ENCODE data around the gene SOBP. TPM values are rescaled to one million over a fixed set of nuclear protein-coding genes. Genes with fewer than 3 reads are reported as not detected.

SOBP gene
- total RNA-seq, 2 experiments from 2014 or later, result 0.27 to 0.31 TPM

- no peak for DNase-seq
- Mint-ChIP-seq H3K36me3 (ENCODE audit: low read depth) (no peaks in the 10 kb centered on the region), H3K9me3 (no peaks in the 10 kb centered on the region), H3K4me1 (peaks cover 1% of the 10 kb centered on the region), H3K27me3 (peaks cover 43% of the 10 kb centered on the region), H3K27ac (no peak overlapping the region), H3K4me3 (no peak overlapping the region)
- ChIA-PET POLR2A (no interaction called here), CTCF (interaction anchor here (1.4 to 1.7 kb wide), 2 partner anchors 10 to 16 kb away, joined by 3 to 4 read pairs; no protein-coding TSS in a partner anchor)
Measured at GRCh38 chr6:107628878-107629277, 139.0 kb downstream of the SOBP start.

DNA sequence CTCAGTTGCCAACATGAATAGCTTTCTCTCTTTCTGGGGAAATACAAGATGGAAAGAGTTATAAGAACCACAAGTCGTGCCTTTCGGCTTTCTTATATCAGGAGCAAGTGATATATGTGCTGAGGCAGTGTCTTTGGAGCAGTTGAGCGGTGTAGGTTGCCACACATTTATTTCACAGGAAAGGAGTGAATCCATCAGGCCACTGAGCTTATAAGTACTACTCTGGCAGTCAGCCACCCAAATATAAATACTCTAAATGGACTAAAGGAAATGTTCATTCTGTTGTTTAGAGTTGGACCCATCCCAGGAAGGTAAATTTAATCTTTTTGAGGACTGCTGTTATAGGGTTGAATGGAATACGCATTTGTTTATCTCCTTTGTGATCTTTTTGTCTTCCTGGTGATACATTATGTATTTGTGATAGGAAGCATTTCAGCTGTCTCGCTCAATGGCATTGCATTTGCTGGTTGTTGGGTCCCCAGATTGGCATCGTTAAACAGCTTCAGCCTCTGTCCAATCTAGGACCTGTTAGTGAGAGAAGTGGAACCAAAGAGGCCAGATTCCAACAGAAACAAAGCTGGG is 139.7 kb downstream of the SOBP start:
- DNase-seq, result no peak
- ChIA-PET POLR2A (no interaction called here), CTCF (interaction anchor here (1.4 kb wide), 1 partner anchor 15 kb away, joined by 3 read pairs; no protein-coding TSS in a partner anchor)
- no peak overlapping the region for H3K27ac Mint-ChIP-seq
- H3K9me3 Mint-ChIP-seq, result no peaks in the 10 kb centered on the region
- H3K27me3 Mint-ChIP-seq, result peaks cover 48% of the 10 kb centered on the region
- peaks cover 3% of the 10 kb centered on the region for H3K4me1 Mint-ChIP-seq
- H3K4me3 Mint-ChIP-seq, result no peak overlapping the region
- no peaks in the 10 kb centered on the region for H3K36me3 Mint-ChIP-seq (ENCODE audit: low read depth)

GRCh38 chr6:107630348-107630977 is 140.5 kb downstream of the SOBP start:
- Mint-ChIP-seq H3K27me3 (peaks cover 50% of the 10 kb centered on the region), H3K4me1 (peaks cover 4% of the 10 kb centered on the region), H3K27ac (no peak overlapping the region), H3K36me3 (ENCODE audit: low read depth) (no peaks in the 10 kb centered on the region), H3K9me3 (no peaks in the 10 kb centered on the region), H3K4me3 (no peak overlapping the region)
- ChIA-PET CTCF (no interaction called here), POLR2A (no interaction called here)
- no peak for DNase-seq

DNA sequence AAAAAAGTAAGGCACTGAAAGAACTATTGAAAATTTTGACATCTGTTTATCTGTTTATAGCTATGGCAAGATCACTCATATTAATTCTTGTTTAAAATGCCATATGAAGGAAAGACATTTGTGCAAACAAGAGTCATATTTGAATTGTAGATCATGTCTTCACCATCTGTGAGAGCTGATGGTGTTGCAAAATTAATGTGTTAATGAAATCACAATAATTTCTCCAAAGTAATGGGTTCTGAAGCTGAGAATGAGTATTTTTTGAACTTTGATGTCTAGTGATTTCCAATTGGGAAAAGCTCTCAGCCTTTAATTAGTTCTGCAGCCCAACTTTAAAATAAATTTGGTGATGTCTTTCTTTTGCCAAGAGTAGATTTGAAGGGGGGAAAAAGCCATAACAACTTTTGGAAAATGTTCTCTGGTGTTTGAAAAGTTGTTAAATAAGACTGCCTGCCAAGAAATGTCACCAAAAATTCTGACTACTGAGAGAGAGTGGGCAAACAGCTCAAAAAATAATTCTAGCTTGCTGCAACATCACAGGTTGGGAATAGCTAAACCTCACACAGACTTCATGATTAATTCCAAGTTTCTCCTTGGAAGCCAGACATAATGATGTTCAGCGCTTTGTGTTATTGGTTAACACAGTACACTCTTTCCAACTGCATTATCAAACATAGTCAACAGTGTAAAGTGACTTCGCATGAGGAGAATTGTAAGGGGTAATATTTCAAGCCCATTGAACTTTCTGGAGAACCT is 142.6 kb downstream of the SOBP start:
- Mint-ChIP-seq H3K36me3 (ENCODE audit: low read depth) (no peaks in the 10 kb centered on the region), H3K4me1 (peaks cover 10% of the 10 kb centered on the region), H3K27me3 (peaks cover 69% of the 10 kb centered on the region), H3K27ac (no peak overlapping the region), H3K4me3 (no peak overlapping the region), H3K9me3 (no peaks in the 10 kb centered on the region)
- ChIA-PET POLR2A (interaction anchor here (0.6 kb wide), 1 partner anchor 1584 kb away, joined by 3 read pairs; no protein-coding TSS in a partner anchor), CTCF (interaction anchor here (0.9 to 1.4 kb wide), 2 partner anchors 11 to 235 kb away, joined by 3 read pairs; no protein-coding TSS in a partner anchor)
- DNase-seq, result no peak

DNA sequence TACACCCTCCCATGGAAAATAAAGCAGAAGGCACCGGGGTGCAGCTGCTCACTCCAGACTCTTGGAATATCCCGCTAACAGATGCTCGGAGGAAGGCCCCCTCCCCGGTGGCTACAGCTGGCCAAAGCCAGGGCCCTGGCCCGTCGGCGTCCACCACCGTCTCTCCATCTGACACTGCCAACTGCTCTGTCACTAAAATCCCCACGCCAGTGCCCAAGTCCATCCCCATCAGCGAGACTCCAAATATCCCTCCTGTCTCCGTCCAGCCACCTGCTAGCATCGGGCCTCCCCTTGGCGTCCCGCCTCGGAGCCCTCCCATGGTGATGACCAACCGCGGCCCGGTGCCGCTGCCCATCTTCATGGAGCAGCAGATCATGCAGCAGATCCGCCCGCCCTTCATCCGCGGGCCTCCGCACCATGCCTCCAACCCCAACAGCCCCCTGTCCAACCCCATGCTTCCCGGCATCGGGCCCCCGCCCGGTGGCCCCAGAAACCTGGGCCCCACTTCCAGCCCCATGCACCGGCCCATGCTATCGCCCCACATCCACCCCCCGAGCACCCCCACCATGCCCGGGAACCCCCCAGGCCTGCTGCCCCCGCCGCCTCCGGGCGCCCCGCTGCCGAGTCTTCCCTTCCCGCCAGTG is 143.9 kb downstream of the SOBP start:
- peak overlapping the region; percentile 57 for H3K4me3 Mint-ChIP-seq

GRCh38 chr6:107634324-107635056 is 144.6 kb downstream of the SOBP start:
- peak overlapping the region; percentile 57 for H3K4me3 Mint-ChIP-seq
- H3K9me3 Mint-ChIP-seq, result no peaks in the 10 kb centered on the region
- peaks cover 72% of the 10 kb centered on the region for H3K27me3 Mint-ChIP-seq
- H3K27ac Mint-ChIP-seq, result no peak overlapping the region
- ChIA-PET POLR2A (no interaction called here), CTCF (no interaction called here)
- H3K4me1 Mint-ChIP-seq, result peaks cover 10% of the 10 kb centered on the region
- no peak for DNase-seq
- H3K36me3 Mint-ChIP-seq (ENCODE audit: low read depth), result no peaks in the 10 kb centered on the region

More for the DNA sequence above, 143.9 kb downstream of the SOBP start:
- DNase-seq, result no peak
- H3K36me3 Mint-ChIP-seq (ENCODE audit: low read depth), result no peaks in the 10 kb centered on the region
- peaks cover 74% of the 10 kb centered on the region for H3K27me3 Mint-ChIP-seq
- H3K9me3 Mint-ChIP-seq, result no peaks in the 10 kb centered on the region
- H3K4me1 Mint-ChIP-seq, result peaks cover 10% of the 10 kb centered on the region
- no peak overlapping the region for H3K27ac Mint-ChIP-seq
- CTCF ChIA-PET, result interaction anchor here (1.4 kb wide), 1 partner anchor 10 kb away, joined by 3 read pairs; no protein-coding TSS in a partner anchor
- POLR2A ChIA-PET, result no interaction called here

DNA sequence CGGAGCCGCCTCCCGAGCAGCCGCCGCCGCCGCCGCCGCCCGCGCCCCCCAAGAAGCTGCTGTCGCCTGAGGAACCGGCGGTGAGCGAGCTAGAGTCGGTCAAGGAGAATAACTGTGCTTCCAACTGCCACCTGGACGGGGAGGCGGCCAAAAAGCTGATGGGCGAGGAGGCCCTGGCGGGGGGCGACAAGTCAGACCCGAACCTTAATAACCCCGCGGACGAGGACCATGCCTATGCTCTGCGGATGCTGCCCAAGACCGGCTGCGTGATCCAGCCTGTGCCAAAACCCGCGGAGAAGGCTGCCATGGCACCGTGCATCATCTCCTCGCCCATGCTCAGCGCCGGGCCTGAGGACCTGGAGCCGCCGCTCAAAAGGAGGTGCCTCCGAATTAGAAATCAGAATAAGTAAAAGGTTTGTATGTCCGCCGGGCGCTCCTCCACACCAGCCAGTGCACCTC is 145.2 kb downstream of the SOBP start:
- POLR2A ChIA-PET, result no interaction called here
- Mint-ChIP-seq H3K4me1 (peaks cover 10% of the 10 kb centered on the region), H3K27me3 (peaks cover 74% of the 10 kb centered on the region), H3K36me3 (ENCODE audit: low read depth) (no peaks in the 10 kb centered on the region), H3K27ac (no peak overlapping the region), H3K4me3 (peak overlapping the region; percentile 32), H3K9me3 (no peaks in the 10 kb centered on the region)
- no peak for DNase-seq
- CTCF ChIA-PET, result no interaction called here

- Mint-ChIP-seq H3K27me3 (peaks cover 78% of the 10 kb centered on the region), H3K36me3 (ENCODE audit: low read depth) (no peaks in the 10 kb centered on the region), H3K4me1 (peaks cover 10% of the 10 kb centered on the region), H3K9me3 (no peaks in the 10 kb centered on the region), H3K27ac (no peak overlapping the region), H3K4me3 (no peak overlapping the region)
- DNase-seq, result no peak
- ChIA-PET CTCF (no interaction called here), POLR2A (no interaction called here)
Measured at GRCh38 chr6:107636486-107636885, 146.6 kb downstream of the SOBP start.

DNA sequence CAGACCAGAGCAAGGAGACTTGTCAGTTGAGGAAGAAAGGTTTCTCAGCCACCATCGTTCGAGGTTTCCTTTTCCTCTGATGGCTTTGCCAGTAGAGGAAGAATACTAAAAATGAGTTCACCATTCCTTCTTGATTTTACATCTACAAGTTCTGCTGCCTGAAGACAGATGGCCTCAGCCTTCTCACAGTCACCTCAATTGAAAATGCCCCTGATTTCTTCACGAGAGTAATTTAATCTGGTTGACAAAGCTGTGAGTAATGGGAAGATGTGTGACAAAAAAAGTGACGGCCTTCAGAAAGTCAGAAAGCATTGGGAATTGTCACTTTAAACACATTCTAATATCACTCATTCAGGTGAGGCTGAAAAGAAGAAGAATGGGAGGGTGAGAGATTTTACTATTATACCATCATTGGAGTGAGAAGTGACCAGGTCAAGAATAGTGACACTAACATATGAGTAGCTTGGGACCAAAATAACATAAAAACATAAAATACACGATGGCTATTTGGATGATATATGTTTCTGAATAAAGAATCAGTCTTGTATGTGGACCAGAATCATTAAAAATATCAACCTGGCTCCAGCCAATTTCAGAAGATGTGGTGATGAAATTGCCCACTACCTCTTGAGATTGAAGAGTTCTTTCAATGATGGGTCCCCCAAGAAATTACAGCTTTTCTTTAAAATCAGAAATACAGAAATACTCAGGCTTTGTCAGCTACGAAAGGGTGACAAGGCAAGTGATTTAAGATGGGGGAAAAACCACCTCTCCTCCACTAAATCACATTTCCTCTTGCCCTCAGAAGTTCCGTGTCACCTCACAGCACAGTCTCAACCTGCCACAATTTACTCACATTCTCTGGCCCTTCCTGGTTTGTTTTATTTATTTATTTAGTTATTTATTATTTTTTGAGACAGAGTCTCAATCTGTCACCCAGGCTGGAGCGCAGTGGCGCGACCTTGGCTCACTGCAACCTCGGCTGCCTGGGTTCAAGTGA is 147.7 kb downstream of the SOBP start:
- CTCF ChIA-PET, result no interaction called here

DNA sequence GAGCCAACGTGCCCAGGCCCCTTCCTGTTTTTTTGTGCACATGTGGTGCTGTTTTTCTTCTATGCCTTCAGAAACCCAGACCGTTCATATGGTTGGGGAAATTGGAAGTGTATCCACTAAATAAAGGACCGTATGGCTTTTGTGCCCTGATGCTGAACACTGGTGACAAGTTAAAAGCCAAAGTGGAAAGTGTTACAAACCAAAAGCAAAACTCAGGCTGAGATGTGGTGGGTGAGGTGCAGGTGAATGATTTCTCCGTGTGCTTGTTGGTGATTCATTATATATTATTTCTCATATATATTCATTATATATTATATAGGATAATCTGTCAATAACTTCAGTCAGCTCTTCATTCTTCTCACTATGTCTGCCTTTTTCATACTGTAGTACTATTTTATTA is 148.6 kb downstream of the SOBP start:
- H3K4me1 Mint-ChIP-seq, result peaks cover 10% of the 10 kb centered on the region
- H3K27me3 Mint-ChIP-seq, result peaks cover 73% of the 10 kb centered on the region
- H3K27ac Mint-ChIP-seq, result no peak overlapping the region
- ChIA-PET CTCF (no interaction called here), POLR2A (no interaction called here)
- DNase-seq, result no peak
- H3K36me3 Mint-ChIP-seq (ENCODE audit: low read depth), result no peaks in the 10 kb centered on the region
- no peaks in the 10 kb centered on the region for H3K9me3 Mint-ChIP-seq
- no peak overlapping the region for H3K4me3 Mint-ChIP-seq

More for the DNA sequence above, 147.7 kb downstream of the SOBP start:
- no peaks in the 10 kb centered on the region for H3K9me3 Mint-ChIP-seq
- no peak overlapping the region for H3K4me3 Mint-ChIP-seq
- POLR2A ChIA-PET, result no interaction called here
- H3K27me3 Mint-ChIP-seq, result peaks cover 78% of the 10 kb centered on the region
- peaks cover 10% of the 10 kb centered on the region for H3K4me1 Mint-ChIP-seq
- DNase-seq, result no peak
- no peaks in the 10 kb centered on the region for H3K36me3 Mint-ChIP-seq (ENCODE audit: low read depth)
- no peak overlapping the region for H3K27ac Mint-ChIP-seq

- CTCF ChIA-PET, result no interaction called here
- POLR2A ChIA-PET, result no interaction called here
- Mint-ChIP-seq H3K36me3 (ENCODE audit: low read depth) (no peaks in the 10 kb centered on the region), H3K27ac (no peak overlapping the region), H3K27me3 (peaks cover 69% of the 10 kb centered on the region), H3K4me3 (no peak overlapping the region), H3K4me1 (peaks cover 8% of the 10 kb centered on the region), H3K9me3 (no peaks in the 10 kb centered on the region)
- DNase-seq, result no peak
Measured at GRCh38 chr6:107639511-107639910, 149.6 kb downstream of the SOBP start.
